AG08396 (cell line): ENCODE measurements around the gene IGFN1.
A peak's percentile ranks its signal among the peaks of the same experiment; 100 is the strongest.
"Not testable (repeated sequence)": the region's sequence is repeated elsewhere in the genome, so short reads cannot be mapped to it uniquely, and the experiment has no call there.

Source experiments
- DNase-seq: peaks from one replicate; pipeline ENCODE4 v3.0.0; 2012; ENCODE audit warnings: low spot score, mixed read lengths

Gene IGFN1

DNA sequence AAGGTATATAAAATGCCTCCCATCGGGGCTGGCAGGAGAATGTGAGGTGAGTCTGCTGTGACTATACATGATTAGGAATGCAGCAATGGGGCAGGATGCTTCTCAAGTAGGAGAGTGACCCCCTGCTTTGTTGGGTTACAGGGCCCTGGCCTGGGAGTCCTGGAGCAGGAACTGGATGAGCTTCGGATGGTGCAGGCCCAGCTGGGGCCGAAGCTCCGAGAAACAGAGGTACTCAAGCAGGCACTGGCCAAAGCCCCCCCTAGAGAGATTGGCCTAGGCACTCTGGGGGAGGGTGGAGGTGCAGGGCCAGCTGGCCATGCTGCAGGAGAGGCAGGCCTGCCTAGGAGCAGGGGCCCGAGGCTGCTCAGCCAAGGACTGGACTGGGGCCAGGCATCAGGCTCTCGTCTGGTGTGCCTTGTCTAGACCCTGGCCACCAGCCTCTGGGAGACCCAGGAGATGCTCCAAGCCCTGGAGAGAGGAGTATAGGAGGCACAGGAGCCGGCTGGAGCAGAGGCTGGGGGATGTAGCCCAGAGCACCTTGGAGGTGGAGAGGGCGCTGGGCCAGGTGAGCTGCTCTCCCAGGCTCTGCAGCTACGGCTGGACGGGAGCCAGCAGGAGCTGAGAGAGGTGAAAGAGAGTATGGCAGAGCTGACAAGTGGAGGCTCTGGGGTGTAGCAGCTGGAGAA is 59.8 kb downstream of the IGFN1 start:
- DNase-seq = no peak

GRCh38 chr1:201251411-201251810 is 60.8 kb downstream of the IGFN1 start:
- DNase-seq = no peak

DNA sequence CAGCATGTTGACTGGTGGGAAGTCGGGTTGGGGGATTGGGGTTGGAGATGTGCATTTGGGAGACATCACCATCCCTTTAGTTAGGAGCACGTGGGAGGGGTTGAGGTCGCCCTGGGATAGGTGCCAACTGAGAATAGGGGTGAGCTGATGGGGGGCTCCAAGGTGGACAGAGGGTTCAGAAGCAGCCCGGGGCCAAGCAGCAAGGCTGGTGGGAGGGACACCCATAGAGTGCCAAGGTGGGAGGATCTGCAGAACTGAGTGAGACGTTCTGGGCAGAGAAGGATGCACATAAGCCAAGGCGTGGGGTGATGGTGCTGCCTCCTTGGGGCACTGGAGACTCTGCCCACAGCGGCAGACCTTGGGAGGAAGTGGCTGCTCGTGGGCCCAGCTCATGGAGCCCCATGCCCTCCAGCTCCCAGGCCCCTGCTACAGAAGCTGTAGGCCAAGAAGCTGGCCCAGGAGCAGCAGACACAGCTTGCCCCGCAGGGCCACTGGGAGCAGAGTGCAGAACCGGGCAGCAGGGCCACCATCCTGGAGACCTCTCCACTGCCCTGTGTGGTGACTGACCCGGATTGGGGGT is 61.3 kb downstream of the IGFN1 start:
- no peak for DNase-seq

GRCh38 chr1:201252944-201253371 is 62.3 kb downstream of the IGFN1 start:
- no peak for DNase-seq

DNA sequence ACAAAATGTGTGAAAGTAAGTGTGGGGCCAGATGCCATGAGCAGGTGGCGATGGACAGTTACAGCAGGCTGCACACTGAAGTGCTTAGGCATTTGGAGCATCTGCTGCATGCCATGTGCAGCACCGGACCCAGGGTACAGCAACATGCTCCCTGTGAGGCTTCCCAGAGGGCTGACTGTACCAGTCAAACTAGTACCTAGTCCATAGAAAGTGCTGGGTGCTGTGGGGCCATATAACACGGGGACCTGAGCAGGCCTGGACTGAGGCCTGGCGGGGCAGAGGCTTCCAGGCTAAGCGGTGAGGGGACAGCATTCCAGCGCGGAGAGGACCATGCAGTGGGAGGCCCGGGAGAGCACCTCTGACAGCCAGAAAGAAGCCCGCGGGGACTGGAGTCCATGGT is 62.8 kb downstream of the IGFN1 start:
- no peak for DNase-seq

DNA sequence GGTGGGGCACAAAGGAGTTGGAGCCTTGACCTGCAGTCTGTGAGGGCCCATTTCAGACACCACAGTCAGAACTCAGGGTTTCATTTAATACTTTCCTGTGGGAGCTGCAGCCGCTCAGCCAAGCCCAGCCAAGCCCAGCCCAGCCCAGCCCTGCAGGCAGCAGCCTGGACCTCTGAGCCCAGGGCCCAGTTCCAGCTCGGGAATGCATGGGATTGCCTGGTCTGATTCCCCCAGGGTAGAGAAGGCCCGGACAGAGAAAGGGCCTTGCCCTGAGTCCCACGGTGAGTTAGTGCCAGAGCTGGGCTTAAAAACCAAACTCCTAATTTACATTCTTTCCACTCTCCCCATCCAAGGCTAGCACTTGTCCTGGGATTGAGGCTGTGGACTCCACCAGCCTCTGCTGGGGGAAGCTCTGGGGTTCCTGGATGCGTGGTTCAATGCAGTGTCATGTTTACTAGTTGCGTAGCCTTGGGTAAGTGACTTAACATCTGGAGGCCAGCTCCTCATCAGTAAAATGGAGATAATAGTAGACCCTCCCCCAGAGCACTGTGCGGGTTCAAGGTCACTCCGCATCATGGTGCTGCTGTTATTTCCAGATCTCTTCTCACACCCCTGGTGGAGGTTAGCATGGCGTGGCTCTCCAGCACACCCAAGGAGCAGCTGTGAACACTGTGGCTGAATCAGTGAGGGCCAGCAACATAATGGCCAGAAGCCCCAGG is 63.4 kb downstream of the IGFN1 start:
- DNase-seq = no peak

- peak; percentile 88 for DNase-seq
Measured at GRCh38 chr1:201254625-201255478, 64.2 kb downstream of the IGFN1 start.

GRCh38 chr1:201255479-201256362 is 65.1 kb downstream of the IGFN1 start:
- DNase-seq = no peak

DNA sequence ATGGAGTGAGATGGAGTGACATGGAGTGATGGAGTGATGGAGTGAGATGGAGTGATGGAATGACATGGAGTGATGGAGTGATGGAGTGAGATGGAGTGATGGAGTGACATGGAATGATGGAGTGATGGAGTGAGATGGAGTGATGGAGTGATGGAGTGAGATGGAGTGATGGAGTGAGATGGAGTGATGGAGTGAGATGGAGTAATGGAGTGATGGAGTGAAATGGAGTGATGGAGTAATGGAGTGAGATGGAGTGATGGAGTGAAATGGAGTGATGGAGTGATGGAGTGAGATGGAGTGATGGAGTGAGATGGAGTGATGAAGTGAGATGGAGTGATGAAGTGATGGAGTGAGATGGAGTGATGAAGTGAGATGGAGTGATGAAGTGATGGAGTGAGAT is 67.5 kb downstream of the IGFN1 start:
- DNase-seq = not testable (repeated sequence)

GRCh38 chr1:201258763-201259230 is 68.2 kb downstream of the IGFN1 start:
- DNase-seq = no peak

- peak; percentile 49 for DNase-seq
Measured at GRCh38 chr1:201259476-201260235, 69.0 kb downstream of the IGFN1 start.

GRCh38 chr1:201260236-201260590 is 69.6 kb downstream of the IGFN1 start:
- no peak for DNase-seq

DNA sequence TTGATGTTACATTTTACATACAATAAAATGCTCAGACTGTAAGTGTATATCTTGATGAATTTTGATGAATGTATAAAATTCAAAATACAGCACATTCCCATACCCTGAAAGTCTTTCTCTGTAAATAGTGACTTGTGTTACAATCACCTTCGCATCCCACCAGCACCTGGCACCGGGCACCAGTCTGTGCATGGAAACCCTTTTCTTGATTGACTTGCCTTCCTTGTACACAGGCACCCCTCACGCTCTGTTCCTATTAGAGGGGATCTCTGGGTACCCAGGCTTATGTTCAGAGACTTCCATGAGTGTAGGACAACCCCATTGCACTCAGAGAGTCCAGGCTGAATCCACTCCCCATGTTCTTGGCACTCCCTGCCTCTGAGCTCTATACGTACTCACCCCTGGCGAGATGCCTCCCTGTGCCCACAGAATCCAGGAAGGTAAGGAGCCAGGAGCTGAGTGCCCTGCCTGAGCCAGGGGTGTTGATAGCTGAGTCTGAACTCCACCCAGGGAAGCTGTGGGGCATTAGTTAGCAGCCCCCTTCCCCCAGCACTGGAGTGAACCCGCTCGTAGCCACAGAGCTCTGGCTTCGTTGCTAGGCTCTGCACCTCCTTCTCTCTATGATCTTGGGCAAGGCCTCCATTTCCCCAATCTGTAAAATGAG is 70.2 kb downstream of the IGFN1 start:
- no peak for DNase-seq

GRCh38 chr1:201261771-201262547 is 71.3 kb downstream of the IGFN1 start:
- DNase-seq = no peak

GRCh38 chr1:201262963-201263608 is 72.5 kb downstream of the IGFN1 start:
- DNase-seq = no peak

GRCh38 chr1:201264072-201264471 is 73.4 kb downstream of the IGFN1 start:
- DNase-seq = no peak

DNA sequence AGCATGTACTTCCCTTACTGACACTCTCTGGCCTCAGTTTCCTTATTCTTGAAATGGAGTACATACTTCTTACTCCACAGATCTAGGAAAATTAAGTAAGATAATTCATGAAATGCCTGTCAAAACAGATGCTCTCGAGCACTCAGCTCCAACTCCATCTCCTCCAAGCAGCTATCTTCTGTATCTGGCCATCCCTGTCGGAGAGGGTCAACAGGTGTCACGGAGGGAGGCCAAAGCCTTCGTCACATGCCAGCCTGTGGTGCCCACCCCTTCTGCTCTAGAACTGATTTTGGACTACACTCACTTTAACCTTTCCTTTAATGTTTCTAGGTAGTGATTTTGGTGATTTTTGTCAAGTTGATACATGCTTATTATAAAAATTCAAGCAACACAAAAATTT is 73.9 kb downstream of the IGFN1 start:
- DNase-seq = no peak

GRCh38 chr1:201265756-201266155 is 75.1 kb downstream of the IGFN1 start:
- no peak for DNase-seq

- no peak for DNase-seq
Measured at GRCh38 chr1:201266276-201266675, 75.7 kb downstream of the IGFN1 start.
